ENCODE measurements around the gene PIBF1. TPM values are rescaled to one million over a fixed set of nuclear protein-coding genes. Genes with fewer than 3 reads are reported as not detected.

Gene PIBF1
- polyA plus RNA-seq, 3 donors: 3.3 to 8.0 (median 4.7) TPM

- H3K27ac Mint-ChIP-seq: no peak overlapping the region
- Histone ChIP-seq H3K9ac (ENCODE audit: insufficient read depth, low read length, poor library complexity, severe bottlenecking) (no peak overlapping the region), H3K27ac (ENCODE audit: low read depth in 1 of 2, low read length in 2 of 2) (no peak overlapping the region)
These were observed 27.1 kb downstream of the PIBF1 start for GRCh38 chr13:72808917-72809500.

GRCh38 chr13:72820156-72820897, 38.4 kb downstream of the PIBF1 start:
- intact Hi-C loops (cut with micrococcal nuclease): no loop called here
- no peak for DNase-seq
- peaks cover 6% of the 10 kb centered on the region for H3K4me1 Mint-ChIP-seq
- Histone ChIP-seq H3K4me1 (ENCODE audit: control insufficient read depth in 1 of 2, insufficient read depth in 2 of 2, low read length in 2 of 2) (no peaks in the 10 kb centered on the region), H2AFZ (ENCODE audit: insufficient read depth, low read depth, low read length, poor library complexity, severe bottlenecking) (no peak overlapping the region), H3K4me2 (replicated peaks; ENCODE audit: extremely low read depth, low read length, poor library complexity, severe bottlenecking) (no peak overlapping the region), H3K36me3 (replicated peaks in 1 of 2; ENCODE audit: control insufficient read depth in 1 of 2, insufficient read depth in 2 of 2, low read length in 2 of 2) (peaks cover 6 to 57% of the 10 kb centered on the region in 2 donors), H3K9ac (ENCODE audit: insufficient read depth, low read length, poor library complexity, severe bottlenecking) (no peak overlapping the region), H3K27me3 (ENCODE audit: control insufficient read depth in 2 of 2, insufficient read depth in 2 of 2, low read length in 2 of 2) (no peaks in the 10 kb centered on the region), H3K9me3 (replicated peaks in 1 of 2; ENCODE audit: control insufficient read depth in 1 of 2, insufficient read depth in 1 of 2, low read length in 2 of 2) (no peaks in the 10 kb centered on the region), H3K4me3 (replicated peaks in 1 of 3; ENCODE audit: low read depth in 2 of 3, low read length in 3 of 3) (no peak overlapping the region), H3K27ac (ENCODE audit: low read depth in 1 of 2, low read length in 2 of 2) (no peak overlapping the region), H4K20me1 (ENCODE audit: insufficient read depth, low read length) (no peaks in the 10 kb centered on the region), H3K79me2 (ENCODE audit: insufficient read depth, low read length) (no peaks in the 10 kb centered on the region)
- H3K27me3 Mint-ChIP-seq (ENCODE audit: low read depth in 3 of 3): peaks cover 0 to 1% (median 0%) of the 10 kb centered on the region in 3 donors
- WGBS (ENCODE audit: insufficient coverage): no CpG with 5 or more reads among the region's 8 CpGs
- H3K9me3 Mint-ChIP-seq: no peaks in the 10 kb centered on the region
- peaks cover 28 to 41% of the 10 kb centered on the region in 2 donors for H3K36me3 Mint-ChIP-seq
- no peak overlapping the region for H3K4me3 Mint-ChIP-seq
- H3K27ac Mint-ChIP-seq: no peak overlapping the region
- no peak for TF ChIP-seq CTCF (IDR thresholded peaks at IDR 0.05)

More at GRCh38 chr13:72808917-72809500, 27.1 kb downstream of the PIBF1 start:
- no CpG with 5 or more reads among the region's 1 CpG for WGBS (ENCODE audit: insufficient coverage)
- Histone ChIP-seq H3K79me2 (ENCODE audit: insufficient read depth, low read length) (no peaks in the 10 kb centered on the region), H2AFZ (ENCODE audit: insufficient read depth, low read depth, low read length, poor library complexity, severe bottlenecking) (no peak overlapping the region), H4K20me1 (ENCODE audit: insufficient read depth, low read length) (no peaks in the 10 kb centered on the region), H3K4me1 (ENCODE audit: control insufficient read depth in 1 of 2, insufficient read depth in 2 of 2, low read length in 2 of 2) (peaks cover 13 to 24% of the 10 kb centered on the region in 2 donors), H3K4me2 (replicated peaks; ENCODE audit: extremely low read depth, low read length, poor library complexity, severe bottlenecking) (no peak overlapping the region), H3K36me3 (replicated peaks in 1 of 2; ENCODE audit: control insufficient read depth in 1 of 2, insufficient read depth in 2 of 2, low read length in 2 of 2) (peaks cover 5 to 17% of the 10 kb centered on the region in 2 donors), H3K9me3 (replicated peaks in 1 of 2; ENCODE audit: control insufficient read depth in 1 of 2, insufficient read depth in 1 of 2, low read length in 2 of 2) (no peaks in the 10 kb centered on the region), H3K27me3 (ENCODE audit: control insufficient read depth in 2 of 2, insufficient read depth in 2 of 2, low read length in 2 of 2) (no peaks in the 10 kb centered on the region), H3K4me3 (replicated peaks in 1 of 3; ENCODE audit: low read depth in 2 of 3, low read length in 3 of 3) (no peak overlapping the region)
- intact Hi-C loops (cut with micrococcal nuclease): no loop called here
- peak; percentile 87 for TF ChIP-seq CTCF (IDR thresholded peaks at IDR 0.05)
- H3K9me3 Mint-ChIP-seq: peaks cover 0 to 2% (median 0%) of the 10 kb centered on the region in 7 donors
- H3K4me3 Mint-ChIP-seq: no peak overlapping the region
- peak in 1 of 3 donors; percentile 7 for DNase-seq
- peaks cover 18% of the 10 kb centered on the region for H3K4me1 Mint-ChIP-seq
- no peaks in the 10 kb centered on the region for H3K27me3 Mint-ChIP-seq (ENCODE audit: low read depth in 3 of 3)
- H3K36me3 Mint-ChIP-seq: peaks cover 16 to 28% of the 10 kb centered on the region in 2 donors

Measured in CD14-positive monocyte (primary cell).